ENCODE results near the gene GCNA.
"Not testable (repeated sequence)": the region's sequence is repeated elsewhere in the genome, so short reads cannot be mapped to it uniquely, and the experiment has no call there.

The GCNA gene

DNA sequence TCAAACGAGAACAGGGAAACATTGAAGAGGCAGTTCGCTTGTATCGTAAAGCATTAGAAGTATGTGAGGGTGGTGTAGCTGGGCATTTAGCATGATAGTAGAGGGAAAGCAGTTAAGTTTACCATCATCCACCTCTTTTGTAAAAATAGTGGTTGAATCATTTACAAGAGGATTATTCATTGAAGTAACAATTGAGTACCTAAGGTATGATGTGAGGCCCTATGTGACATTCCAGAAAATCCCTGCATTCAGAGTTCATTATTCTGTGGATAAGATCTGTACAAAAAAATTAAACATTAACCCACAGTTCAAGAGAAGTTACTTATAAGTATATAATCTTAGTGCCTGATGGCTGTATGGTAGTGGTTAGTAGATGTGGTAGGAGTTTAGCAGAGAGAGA, 22.2 kb upstream of the GCNA start:
- H3K4me3 ChIP-seq (ENCODE audit: low read depth, low read length) = no peak overlapping the region
- TF ChIP-seq, protein P1, sequence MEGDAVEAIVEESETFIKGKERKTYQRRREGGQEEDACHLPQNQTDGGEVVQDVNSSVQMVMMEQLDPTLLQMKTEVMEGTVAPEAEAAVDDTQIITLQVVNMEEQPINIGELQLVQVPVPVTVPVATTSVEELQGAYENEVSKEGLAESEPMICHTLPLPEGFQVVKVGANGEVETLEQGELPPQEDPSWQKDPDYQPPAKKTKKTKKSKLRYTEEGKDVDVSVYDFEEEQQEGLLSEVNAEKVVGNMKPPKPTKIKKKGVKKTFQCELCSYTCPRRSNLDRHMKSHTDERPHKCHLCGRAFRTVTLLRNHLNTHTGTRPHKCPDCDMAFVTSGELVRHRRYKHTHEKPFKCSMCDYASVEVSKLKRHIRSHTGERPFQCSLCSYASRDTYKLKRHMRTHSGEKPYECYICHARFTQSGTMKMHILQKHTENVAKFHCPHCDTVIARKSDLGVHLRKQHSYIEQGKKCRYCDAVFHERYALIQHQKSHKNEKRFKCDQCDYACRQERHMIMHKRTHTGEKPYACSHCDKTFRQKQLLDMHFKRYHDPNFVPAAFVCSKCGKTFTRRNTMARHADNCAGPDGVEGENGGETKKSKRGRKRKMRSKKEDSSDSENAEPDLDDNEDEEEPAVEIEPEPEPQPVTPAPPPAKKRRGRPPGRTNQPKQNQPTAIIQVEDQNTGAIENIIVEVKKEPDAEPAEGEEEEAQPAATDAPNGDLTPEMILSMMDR (IDR thresholded peaks at IDR 0.05; ENCODE audit: borderline replicate concordance, insufficient read depth, low read depth, low read length) = no peak

GRCh38 chrX:71558920-71559319, 19.3 kb upstream of the GCNA start:
- H3K4me3 ChIP-seq (ENCODE audit: low read depth, low read length) = no peak overlapping the region
- TF ChIP-seq, protein P1 (IDR thresholded peaks at IDR 0.05; ENCODE audit: borderline replicate concordance, insufficient read depth, low read depth, low read length) = no peak

DNA sequence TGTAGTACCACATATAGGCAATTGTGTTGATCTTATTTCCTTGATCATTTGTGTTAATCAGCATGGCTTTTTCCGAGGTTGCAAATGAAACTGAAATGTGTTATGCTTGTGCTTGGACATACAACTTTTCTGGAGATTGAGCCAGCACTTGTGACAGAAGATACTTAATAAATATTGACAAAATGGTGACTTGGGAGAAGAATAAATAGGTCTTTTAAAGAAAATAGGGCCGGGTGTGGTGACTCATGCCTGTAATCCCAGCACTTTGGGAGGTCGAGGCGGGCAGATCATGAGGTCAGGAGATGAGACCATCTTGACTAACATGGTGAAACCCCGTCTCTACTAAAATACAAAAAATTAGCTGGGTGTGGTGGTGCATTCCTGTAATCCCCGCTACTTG, 18.5 kb upstream of the GCNA start:
- not testable (repeated sequence) for H3K4me3 ChIP-seq (ENCODE audit: low read depth, low read length)

GRCh38 chrX:71563921-71564320, 14.3 kb upstream of the GCNA start:
- H3K4me3 ChIP-seq (ENCODE audit: low read depth, low read length) = no peak overlapping the region

DNA sequence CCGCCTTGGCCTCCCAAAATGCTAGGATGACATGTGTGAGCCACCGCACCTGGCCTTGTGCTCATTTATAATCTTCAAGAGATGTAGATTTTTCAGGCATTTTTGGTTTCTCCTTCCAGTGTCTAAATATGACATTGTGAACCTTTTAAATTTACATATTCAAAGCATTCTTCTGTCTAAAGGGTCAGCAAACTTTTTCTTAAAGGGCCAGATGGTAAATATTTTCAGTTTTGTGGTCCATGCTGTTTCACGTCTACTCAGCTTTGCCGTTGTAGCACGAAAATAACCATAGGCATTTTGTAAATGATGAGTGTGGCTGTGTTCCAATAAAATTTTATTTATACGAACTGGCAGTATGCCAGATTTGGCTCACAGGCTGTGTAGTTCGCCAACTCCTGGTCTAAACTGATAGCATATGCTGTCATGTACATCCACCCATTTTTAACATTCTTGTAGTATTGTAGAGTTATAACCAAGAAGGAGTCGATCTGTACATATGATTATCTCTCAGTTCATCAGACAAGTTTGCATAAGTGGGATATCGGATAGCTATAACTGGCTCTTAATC, 12.7 kb upstream of the GCNA start:
- no peak overlapping the region for H3K4me3 ChIP-seq (ENCODE audit: low read depth, low read length)
- TF ChIP-seq, protein P1 (IDR thresholded peaks at IDR 0.05; ENCODE audit: borderline replicate concordance, insufficient read depth, low read depth, low read length) = no peak

More at GRCh38 chrX:71563921-71564320, 14.3 kb upstream of the GCNA start:
- TF ChIP-seq, protein P1 (IDR thresholded peaks at IDR 0.05; ENCODE audit: borderline replicate concordance, insufficient read depth, low read depth, low read length) = no peak

DNA sequence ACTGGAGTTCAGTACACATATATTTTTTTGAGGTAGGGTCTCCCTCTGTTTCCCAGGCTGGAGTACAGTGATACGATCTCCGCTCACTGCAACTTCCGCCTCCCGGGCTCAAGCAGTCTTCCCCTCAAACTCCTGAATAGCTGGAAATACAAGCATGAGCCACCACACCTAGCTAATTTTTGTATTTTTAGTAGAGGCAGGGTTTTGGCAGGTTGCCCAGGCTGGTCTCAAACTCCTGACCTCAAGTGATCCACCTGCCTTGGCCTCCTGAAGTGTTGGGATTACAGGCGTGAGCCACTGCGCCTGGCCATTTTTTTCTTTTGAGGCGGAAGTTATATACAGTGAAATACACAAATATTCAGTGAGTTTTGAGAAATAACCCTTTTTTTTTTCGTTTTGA, 6.8 kb upstream of the GCNA start:
- H3K4me3 ChIP-seq (ENCODE audit: low read depth, low read length) = not testable (repeated sequence)

GRCh38 chrX:71573590-71573989, 4.6 kb upstream of the GCNA start:
- TF ChIP-seq, protein P1 (IDR thresholded peaks at IDR 0.05; ENCODE audit: borderline replicate concordance, insufficient read depth, low read depth, low read length) = no peak
- no peak overlapping the region for H3K4me3 ChIP-seq (ENCODE audit: low read depth, low read length)

GRCh38 chrX:71577682-71578081, 555 bp upstream of the GCNA start:
- TF ChIP-seq, protein P1 (IDR thresholded peaks at IDR 0.05; ENCODE audit: borderline replicate concordance, insufficient read depth, low read depth, low read length) = no peak

More at GRCh38 chrX:71577682-71578081, 555 bp upstream of the GCNA start:
- H3K4me3 ChIP-seq (ENCODE audit: low read depth, low read length) = no peak overlapping the region

Data from GM12875 (cell line).